ENCODE data around the gene FOXL3. TPM values are rescaled to one million over a fixed set of nuclear protein-coding genes. Genes with fewer than 3 reads are reported as not detected.

The FOXL3 gene
- total RNA-seq, 4 donors from 2014 or later = not detected

GRCh38 chr7:322708-323111 lies 32.7 kb downstream of the FOXL3 start:
- ATAC-seq (ENCODE audit: low FRiP score) (no peak), DNase-seq (ENCODE audit: low spot score) (no peak)
- TF ChIP-seq, protein P1, sequence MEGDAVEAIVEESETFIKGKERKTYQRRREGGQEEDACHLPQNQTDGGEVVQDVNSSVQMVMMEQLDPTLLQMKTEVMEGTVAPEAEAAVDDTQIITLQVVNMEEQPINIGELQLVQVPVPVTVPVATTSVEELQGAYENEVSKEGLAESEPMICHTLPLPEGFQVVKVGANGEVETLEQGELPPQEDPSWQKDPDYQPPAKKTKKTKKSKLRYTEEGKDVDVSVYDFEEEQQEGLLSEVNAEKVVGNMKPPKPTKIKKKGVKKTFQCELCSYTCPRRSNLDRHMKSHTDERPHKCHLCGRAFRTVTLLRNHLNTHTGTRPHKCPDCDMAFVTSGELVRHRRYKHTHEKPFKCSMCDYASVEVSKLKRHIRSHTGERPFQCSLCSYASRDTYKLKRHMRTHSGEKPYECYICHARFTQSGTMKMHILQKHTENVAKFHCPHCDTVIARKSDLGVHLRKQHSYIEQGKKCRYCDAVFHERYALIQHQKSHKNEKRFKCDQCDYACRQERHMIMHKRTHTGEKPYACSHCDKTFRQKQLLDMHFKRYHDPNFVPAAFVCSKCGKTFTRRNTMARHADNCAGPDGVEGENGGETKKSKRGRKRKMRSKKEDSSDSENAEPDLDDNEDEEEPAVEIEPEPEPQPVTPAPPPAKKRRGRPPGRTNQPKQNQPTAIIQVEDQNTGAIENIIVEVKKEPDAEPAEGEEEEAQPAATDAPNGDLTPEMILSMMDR (IDR thresholded peaks at IDR 0.05) = no peak

GRCh38 chr7:323410-323809 lies 33.4 kb downstream of the FOXL3 start:
- DNase-seq (ENCODE audit: low spot score) (no peak), ATAC-seq (ENCODE audit: low FRiP score) (no peak)
- TF ChIP-seq, protein P1 (IDR thresholded peaks at IDR 0.05) = no peak

GRCh38 chr7:324011-324410 lies 34.0 kb downstream of the FOXL3 start:
- ATAC-seq (ENCODE audit: low FRiP score) (no peak), DNase-seq (ENCODE audit: low spot score) (no peak)
- TF ChIP-seq, protein P1 (IDR thresholded peaks at IDR 0.05) = no peak

DNA sequence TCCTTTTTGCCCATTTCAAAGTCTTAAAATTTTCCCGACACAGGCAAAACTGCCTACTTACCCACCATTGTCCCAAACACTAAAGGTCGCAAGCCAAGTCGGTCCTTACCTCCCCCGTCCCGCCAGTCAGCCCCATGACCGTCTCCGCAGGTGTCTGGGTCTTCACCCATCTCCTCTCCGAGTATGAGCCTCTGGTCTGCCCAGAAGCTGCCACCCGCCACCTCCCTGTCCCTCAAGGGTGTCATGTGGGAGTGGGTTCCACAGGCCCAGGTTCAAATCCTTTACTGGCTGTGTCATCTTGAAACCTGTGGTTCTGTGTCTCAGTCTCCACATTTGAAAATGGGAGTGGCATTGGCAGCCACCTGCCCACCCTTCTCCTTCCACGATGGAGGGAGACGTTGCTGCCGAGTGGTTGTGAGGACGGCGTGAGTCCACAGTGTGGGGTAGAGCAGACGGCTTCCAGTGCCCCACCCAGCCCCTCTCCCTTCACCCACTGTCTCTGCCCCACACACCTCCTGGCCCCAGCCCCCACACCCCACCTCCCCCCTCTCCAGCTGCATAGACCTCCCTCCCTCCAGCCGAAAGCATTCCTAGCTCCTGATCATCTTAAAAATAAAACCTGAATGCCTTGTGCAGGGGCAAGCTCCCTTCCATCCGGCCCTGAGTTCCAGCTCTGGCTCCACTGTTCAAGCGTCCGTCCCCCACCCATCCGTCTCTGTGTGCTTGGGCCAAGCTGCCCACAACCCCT lies 35.3 kb downstream of the FOXL3 start:
- TF ChIP-seq, protein P1 (IDR thresholded peaks at IDR 0.05) = no peak
- ATAC-seq (ENCODE audit: low FRiP score) (no peak), DNase-seq (ENCODE audit: low spot score) (no peak)

DNA sequence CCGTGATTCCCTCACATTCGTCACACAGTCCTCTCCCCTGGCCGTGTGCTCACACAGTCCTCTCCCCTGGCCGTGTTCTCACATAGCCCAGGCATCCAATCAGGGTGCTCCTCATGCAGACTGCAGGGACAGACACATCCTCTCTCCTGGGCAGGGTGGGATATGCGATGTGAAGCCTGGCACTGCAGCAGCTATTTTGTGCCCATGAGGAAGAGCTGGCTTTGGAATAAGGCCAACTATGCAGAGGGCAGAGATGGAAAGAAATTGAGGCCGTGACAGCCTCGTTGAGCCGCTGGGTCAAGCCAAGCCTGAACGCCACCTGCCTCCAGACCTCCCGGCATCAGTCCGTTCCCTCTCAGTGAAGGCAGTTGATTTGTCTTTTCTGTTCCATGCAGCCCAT lies 35.8 kb downstream of the FOXL3 start:
- no peak for DNase-seq (ENCODE audit: low spot score)
- no peak for ATAC-seq (ENCODE audit: low FRiP score)
- TF ChIP-seq, protein P1 (IDR thresholded peaks at IDR 0.05) = no peak

GRCh38 chr7:326273-326672 lies 36.3 kb downstream of the FOXL3 start:
- TF ChIP-seq, protein P1 (IDR thresholded peaks at IDR 0.05) = no peak
- ATAC-seq (ENCODE audit: low FRiP score) (no peak), DNase-seq (ENCODE audit: low spot score) (no peak)

DNA sequence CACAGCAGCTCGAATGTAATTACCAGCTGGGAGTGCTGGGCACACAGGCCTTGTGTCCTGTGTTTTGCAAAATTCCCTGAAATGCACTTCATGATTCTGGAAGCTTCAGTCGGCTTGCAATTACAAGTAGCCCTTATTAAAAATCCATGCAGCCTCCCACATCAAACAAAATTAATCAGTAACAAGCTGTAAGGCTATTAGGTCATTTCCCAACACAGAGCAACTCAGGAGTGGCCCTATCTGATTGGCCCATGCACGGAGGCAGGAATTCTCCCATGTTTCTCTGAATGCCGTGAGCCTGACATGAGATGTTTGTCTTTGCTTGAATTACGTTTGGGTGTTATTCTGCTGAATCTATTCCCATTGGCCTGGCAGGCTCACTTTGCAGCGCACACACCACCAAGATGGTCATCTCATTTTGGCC lies 36.9 kb downstream of the FOXL3 start:
- DNase-seq (ENCODE audit: low spot score) = no peak
- ATAC-seq (ENCODE audit: low FRiP score) = no peak
- TF ChIP-seq, protein P1 (IDR thresholded peaks at IDR 0.05) = no peak
